Activated naive CD4-positive, alpha-beta T cell treated with anti-CD3 and anti-CD28 coated beads, Interleukin-2, amount 10 ng/mL, durations not matched to agents 5 hours and 36 hours (primary cell): ENCODE data around the gene NOCT. TPM values are rescaled to one million over a fixed set of nuclear protein-coding genes. Genes with fewer than 3 reads are reported as not detected.

ENCODE experiments used
- total RNA-seq, 2 experiments: library from RNA; stranded (reverse); gene quantifications; one replicate each; pipeline ENCODE4 v1.2.3, GENCODE V29; 2021

NOCT gene, protein sequence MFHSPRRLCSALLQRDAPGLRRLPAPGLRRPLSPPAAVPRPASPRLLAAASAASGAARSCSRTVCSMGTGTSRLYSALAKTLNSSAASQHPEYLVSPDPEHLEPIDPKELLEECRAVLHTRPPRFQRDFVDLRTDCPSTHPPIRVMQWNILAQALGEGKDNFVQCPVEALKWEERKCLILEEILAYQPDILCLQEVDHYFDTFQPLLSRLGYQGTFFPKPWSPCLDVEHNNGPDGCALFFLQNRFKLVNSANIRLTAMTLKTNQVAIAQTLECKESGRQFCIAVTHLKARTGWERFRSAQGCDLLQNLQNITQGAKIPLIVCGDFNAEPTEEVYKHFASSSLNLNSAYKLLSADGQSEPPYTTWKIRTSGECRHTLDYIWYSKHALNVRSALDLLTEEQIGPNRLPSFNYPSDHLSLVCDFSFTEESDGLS
- total RNA-seq = 1 to 10 TPM; 5.2 TPM

DNA sequence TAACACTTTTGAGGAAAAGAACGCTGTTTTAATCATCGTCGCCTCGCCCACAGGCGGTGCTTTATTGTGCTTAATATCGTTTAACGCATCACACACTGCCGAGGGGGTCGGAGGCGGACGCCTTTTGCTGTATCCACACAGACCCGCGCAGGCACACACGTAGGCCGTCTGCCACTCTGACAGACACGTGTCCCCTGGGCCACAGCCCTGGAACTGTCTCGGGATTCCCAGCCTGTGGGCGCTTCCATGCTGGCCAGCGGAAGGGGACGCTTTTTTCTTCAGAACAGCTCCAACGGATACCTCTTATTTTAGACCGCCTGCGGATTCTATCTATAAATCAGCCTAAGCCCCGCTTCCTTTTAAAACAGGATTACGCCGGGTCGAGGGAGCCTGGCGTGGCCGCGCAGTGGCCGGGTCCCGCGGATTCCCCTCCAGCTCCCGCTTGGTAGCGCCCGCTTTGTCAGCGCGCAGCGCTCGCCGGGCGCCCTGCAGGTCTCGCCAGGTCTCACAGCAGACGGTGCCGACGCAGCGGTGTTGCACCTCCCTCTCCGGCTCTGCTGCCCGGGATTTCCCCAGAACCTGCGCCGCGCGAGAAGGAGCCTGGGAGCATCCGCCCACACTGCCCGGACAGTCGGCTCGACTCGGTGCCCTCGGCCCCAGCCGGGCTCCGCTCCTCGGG is at the start of gene NOCT:
TSS of gene NOCT (plus strand) at position 513 of the 679 bp plus-strand sequence. CDS start 201 bp downstream, outside the sequence.

Other genes starting within 250 kb of the NOCT start
- gene ELF2, start 161.4 kb downstream of the NOCT start, total RNA-seq = 10 to 100 TPM; 42.5 to 44.1 TPM